ENCODE results near the gene PPP1R37.

The PPP1R37 gene

GRCh38 chr19:45161738-45162607 is 69.0 kb downstream of the PPP1R37 start:
- peak in 1 of 10 donors; percentile 23 for DNase-seq
- intact Hi-C loops (cut with DNase I): no loop called here

- no peak for DNase-seq
- intact Hi-C loops (cut with DNase I): no loop called here
These were observed 69.7 kb downstream of the PPP1R37 start for GRCh38 chr19:45162608-45163143.

- intact Hi-C loops (cut with DNase I): no loop called here
- no peak for DNase-seq
These were observed 70.2 kb downstream of the PPP1R37 start for GRCh38 chr19:45163156-45163555.

GRCh38 chr19:45163751-45164460 is 70.9 kb downstream of the PPP1R37 start:
- DNase-seq: no peak
- intact Hi-C loops (cut with DNase I): no loop called here

- intact Hi-C loops (cut with DNase I): no loop called here
- no peak for DNase-seq
These were observed 71.8 kb downstream of the PPP1R37 start for GRCh38 chr19:45164577-45165335.

GRCh38 chr19:45166723-45167252 is 73.8 kb downstream of the PPP1R37 start:
- intact Hi-C loops (cut with DNase I): no loop called here
- no peak for DNase-seq

GRCh38 chr19:45168767-45169351 is 75.9 kb downstream of the PPP1R37 start:
- intact Hi-C loops (cut with DNase I): no loop called here
- DNase-seq: no peak

GRCh38 chr19:45169602-45170001 is 76.6 kb downstream of the PPP1R37 start:
- DNase-seq: no peak
- intact Hi-C loops (cut with DNase I): no loop called here

GRCh38 chr19:45170146-45171106 is 77.4 kb downstream of the PPP1R37 start:
- intact Hi-C loops (cut with DNase I): no loop called here
- DNase-seq: no peak

GRCh38 chr19:45171211-45171623 is 78.2 kb downstream of the PPP1R37 start:
- DNase-seq: no peak
- intact Hi-C loops (cut with DNase I): no loop called here

GRCh38 chr19:45172173-45172572 is 79.2 kb downstream of the PPP1R37 start:
- no peak for DNase-seq
- intact Hi-C loops (cut with DNase I): no loop called here

GRCh38 chr19:45172611-45173208 is 79.7 kb downstream of the PPP1R37 start:
- DNase-seq: no peak
- intact Hi-C loops (cut with DNase I): no loop called here

GRCh38 chr19:45173816-45174215 is 80.8 kb downstream of the PPP1R37 start:
- intact Hi-C loops (cut with DNase I): no loop called here
- DNase-seq: no peak

GRCh38 chr19:45175515-45176345 is 82.8 kb downstream of the PPP1R37 start:
- intact Hi-C loops (cut with DNase I): no loop called here
- DNase-seq: no peak

- intact Hi-C loops (cut with DNase I): loop anchor here (1.0 kb wide), 1 partner anchor 87 kb away; no protein-coding TSS in a partner anchor
- DNase-seq: no peak
These were observed 84.9 kb downstream of the PPP1R37 start, which contains the start of gene TRAPPC6A for GRCh38 chr19:45177817-45178261. TSS of gene TRAPPC6A (minus strand) at chr19:45178237. CDS start at chr19:45178218, 19 bp downstream.

- peak; percentile 99 to 100 (median 99) for DNase-seq
- intact Hi-C loops (cut with DNase I): loop anchor here (1.0 kb wide), 1 partner anchor 87 kb away; no protein-coding TSS in a partner anchor
These were observed 85.5 kb downstream of the PPP1R37 start, which contains the start of gene BLOC1S3 for GRCh38 chr19:45178262-45179071. TSS of gene BLOC1S3 (plus strand) at chr19:45178784. CDS start at chr19:45179297, 513 bp downstream.
